Measurements from ENCODE around the gene CELF2. TPM values are rescaled to one million over a fixed set of nuclear protein-coding genes. Genes with fewer than 3 reads are reported as not detected.
"Not testable (repeated sequence)": the region's sequence is repeated elsewhere in the genome, so short reads cannot be mapped to it uniquely, and the experiment has no call there.

CELF2 gene
- total and polyA plus RNA-seq, 7 donors: 6.0 to 83.1 (median 48.9) TPM

DNA sequence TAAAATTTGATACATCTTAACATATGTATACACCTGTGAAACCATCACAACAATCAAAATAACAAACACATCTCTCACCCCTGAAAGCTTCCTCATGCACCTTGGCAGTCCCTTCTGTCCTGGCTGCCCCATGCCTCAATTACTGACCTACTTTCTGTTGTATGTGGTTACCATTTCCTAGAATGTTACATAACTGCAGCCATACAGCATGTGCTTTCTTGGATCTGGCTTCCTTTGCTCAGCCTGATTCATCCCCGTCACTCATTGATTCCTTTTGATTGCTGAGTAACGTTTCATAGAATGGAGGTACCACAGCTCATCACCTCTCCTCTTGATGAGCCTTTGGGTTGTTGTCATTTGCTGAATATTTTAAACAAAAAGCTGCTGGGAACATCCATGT lies 165.3 kb downstream of the CELF2 start:
- H3K27ac ChIP-seq: no peak overlapping the region
- WGBS, 2 donors: 72 to 84% methylated on average over 2 of the region's 2 CpGs

DNA sequence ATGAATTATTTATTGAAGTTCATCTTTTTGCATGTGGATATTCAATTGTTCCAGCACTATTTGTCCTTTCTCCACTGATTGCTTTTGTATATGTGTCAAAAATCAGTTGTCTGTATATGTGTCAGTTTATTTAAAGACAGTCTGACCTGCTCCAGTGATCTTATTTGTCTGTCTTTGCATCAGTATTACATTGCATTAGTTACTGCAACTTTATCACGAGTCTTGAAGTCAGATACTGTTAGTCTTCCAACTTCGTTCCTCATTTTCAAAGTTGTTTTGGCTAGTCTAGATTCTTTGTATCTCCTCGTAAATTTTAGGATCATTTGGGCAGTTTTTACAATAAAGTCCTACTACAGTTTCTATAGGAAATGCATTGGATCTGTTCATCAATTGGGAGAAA lies 166.4 kb downstream of the CELF2 start:
- Histone ChIP-seq H3K9me3 (no peaks in the 10 kb centered on the region), H3K36me3 (peaks cover 0 to 9% (median 0%) of the 10 kb centered on the region in 4 donors), H3K4me1 (peaks cover 0 to 29% (median 22%) of the 10 kb centered on the region in 4 donors), H3K27me3 (no peaks in the 10 kb centered on the region), H3K27ac (no peak overlapping the region), H3K4me3 (no peak overlapping the region)
- TF ChIP-seq POLR2A (IDR thresholded peaks at IDR 0.05) (no peak), EP300 (IDR thresholded peaks at IDR 0.05) (no peak), POLR2AphosphoS5 (IDR thresholded peaks at IDR 0.05) (no peak)
- TF ChIP-seq, protein P1, sequence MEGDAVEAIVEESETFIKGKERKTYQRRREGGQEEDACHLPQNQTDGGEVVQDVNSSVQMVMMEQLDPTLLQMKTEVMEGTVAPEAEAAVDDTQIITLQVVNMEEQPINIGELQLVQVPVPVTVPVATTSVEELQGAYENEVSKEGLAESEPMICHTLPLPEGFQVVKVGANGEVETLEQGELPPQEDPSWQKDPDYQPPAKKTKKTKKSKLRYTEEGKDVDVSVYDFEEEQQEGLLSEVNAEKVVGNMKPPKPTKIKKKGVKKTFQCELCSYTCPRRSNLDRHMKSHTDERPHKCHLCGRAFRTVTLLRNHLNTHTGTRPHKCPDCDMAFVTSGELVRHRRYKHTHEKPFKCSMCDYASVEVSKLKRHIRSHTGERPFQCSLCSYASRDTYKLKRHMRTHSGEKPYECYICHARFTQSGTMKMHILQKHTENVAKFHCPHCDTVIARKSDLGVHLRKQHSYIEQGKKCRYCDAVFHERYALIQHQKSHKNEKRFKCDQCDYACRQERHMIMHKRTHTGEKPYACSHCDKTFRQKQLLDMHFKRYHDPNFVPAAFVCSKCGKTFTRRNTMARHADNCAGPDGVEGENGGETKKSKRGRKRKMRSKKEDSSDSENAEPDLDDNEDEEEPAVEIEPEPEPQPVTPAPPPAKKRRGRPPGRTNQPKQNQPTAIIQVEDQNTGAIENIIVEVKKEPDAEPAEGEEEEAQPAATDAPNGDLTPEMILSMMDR (IDR thresholded peaks at IDR 0.05): no peak
- 72 to 87% methylated on average over 3 of the region's 3 CpGs for WGBS, 2 donors
- no peak for DNase-seq
- intact Hi-C loops (cut with DNase I): no loop called here

More for the DNA sequence above, 165.3 kb downstream of the CELF2 start:
- Histone ChIP-seq H3K9me3 (no peaks in the 10 kb centered on the region), H3K27me3 (no peaks in the 10 kb centered on the region), H3K36me3 (peaks cover 0 to 12% (median 0%) of the 10 kb centered on the region in 4 donors), H3K4me1 (peaks cover 0 to 21% (median 16%) of the 10 kb centered on the region in 4 donors), H3K4me3 (no peak overlapping the region)
- no peak for DNase-seq
- no peak for TF ChIP-seq POLR2A (IDR thresholded peaks at IDR 0.05)
- intact Hi-C loops (cut with DNase I): no loop called here

DNA sequence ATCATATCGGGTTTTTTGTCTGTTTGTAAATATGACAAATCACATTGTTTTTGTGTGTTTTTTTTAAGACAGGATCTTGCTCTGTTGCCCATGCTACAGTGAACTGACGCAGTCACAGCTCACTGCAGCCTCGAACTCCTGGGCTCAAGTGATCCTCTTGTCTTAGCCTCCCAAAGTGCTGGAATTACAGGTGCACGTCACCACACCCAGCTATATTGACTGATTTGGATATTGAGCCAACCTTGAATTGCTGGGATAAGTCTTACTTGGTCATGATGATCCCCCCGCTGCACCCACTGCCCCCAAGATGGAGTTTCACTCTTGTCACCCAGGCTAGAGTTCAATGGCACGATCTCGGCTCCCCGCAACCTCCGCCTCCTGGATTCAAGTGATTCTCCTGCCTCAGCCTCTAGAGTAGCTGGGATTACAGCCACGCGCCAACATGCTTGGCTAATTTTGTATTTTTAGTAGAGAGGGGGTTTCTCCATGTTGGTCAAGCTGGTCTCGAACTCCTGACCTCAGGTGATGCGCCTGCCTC lies 167.5 kb downstream of the CELF2 start:
- intact Hi-C loops (cut with DNase I); H3K36me3 ChIP-seq; H3K27ac ChIP-seq; DNase-seq; H3K4me3 ChIP-seq; H3K9me3 ChIP-seq; H3K27me3 ChIP-seq: not testable (repeated sequence)
- H3K4me1 ChIP-seq: peaks cover 0 to 40% (median 32%) of the 10 kb centered on the region in 4 donors
- 93 to 98% methylated on average over 13 of the region's 13 CpGs for WGBS, 2 donors

DNA sequence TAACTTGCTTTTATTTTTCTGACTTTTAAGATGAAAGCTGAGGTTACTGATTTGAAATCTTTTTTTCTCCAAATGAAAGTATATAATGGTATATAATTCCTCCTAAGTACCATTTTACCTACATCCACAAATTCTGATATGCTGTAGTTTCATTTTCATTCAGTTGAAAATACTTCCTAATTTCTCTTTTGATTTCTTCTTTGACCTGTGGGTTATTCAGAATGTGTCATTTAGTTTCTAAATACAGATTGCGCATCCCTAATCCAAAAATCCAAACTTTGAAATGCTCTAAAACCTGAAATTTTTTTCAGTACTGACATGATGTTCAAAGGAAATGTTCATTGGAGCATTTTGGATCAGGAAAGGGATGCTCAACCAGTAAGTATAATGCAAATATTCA lies 168.7 kb downstream of the CELF2 start:
- Histone ChIP-seq H3K27me3 (no peaks in the 10 kb centered on the region), H3K27ac (no peak overlapping the region), H3K9me3 (no peaks in the 10 kb centered on the region), H3K4me1 (peaks cover 0 to 47% (median 39%) of the 10 kb centered on the region in 4 donors), H3K4me3 (no peak overlapping the region), H3K36me3 (peaks cover 0 to 7% (median 0%) of the 10 kb centered on the region in 4 donors)
- intact Hi-C loops (cut with DNase I): no loop called here
- 82 to 92% methylated on average over 1 of the region's 1 CpG for WGBS, 2 donors
- DNase-seq: no peak
- TF ChIP-seq POLR2A (IDR thresholded peaks at IDR 0.05): no peak
- TF ChIP-seq EP300 (IDR thresholded peaks at IDR 0.05): no peak
- TF ChIP-seq, protein P1 (IDR thresholded peaks at IDR 0.05): no peak
- no peak for TF ChIP-seq POLR2AphosphoS5 (IDR thresholded peaks at IDR 0.05)

DNA sequence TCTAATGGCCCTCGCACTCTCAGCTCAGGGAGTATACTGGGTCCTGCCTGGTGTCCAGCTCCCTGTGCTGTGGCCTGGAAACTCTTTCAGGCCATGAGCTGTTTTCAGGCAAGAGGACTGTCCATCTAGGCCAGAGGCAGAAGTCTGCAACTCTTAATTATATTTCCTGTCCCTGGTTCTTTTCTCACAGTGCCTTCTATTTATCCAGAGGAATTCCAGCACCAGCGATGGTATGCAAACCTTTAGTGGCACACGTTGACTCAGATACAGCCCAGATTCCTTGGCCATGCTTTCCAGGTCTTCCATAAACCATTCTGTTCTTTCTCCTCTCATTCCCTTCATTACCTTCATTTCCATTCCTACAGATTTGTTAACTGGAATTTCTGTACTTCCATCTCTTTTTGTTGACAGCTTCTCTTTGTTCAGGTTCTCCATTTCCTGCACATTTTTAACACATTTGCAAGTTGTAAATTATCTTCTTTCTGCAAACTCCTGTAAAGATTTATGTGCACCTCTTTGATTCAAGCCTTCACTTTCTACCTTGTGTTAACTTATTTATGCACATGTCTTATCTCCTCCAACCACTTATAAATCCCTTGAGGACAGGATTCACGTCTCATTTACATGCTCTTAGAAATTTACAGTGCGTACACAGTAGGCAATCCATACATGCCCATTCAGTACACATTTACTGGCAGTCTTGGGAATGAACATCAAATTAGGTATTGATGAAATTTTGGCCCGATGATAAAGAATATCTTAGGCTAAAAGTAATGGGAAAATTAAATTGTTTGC lies 172.1 kb downstream of the CELF2 start:
- Histone ChIP-seq H3K4me3 (no peak overlapping the region), H3K27ac (peak overlapping the region; percentile 52 to 71 (median 66)), H3K36me3 (peaks cover 0 to 5% (median 0%) of the 10 kb centered on the region in 4 donors), H3K9me3 (no peaks in the 10 kb centered on the region), H3K27me3 (no peaks in the 10 kb centered on the region), H3K4me1 (peaks cover 0 to 61% (median 47%) of the 10 kb centered on the region in 4 donors)
- intact Hi-C loops (cut with DNase I): no loop called here
- TF ChIP-seq POLR2A (IDR thresholded peaks at IDR 0.05) (no peak), POLR2AphosphoS5 (IDR thresholded peaks at IDR 0.05) (peak in 2 of 4 donors; percentile 39 to 63)
- TF ChIP-seq, protein P1 (IDR thresholded peaks at IDR 0.05): no peak
- 76 to 77% methylated on average over 6 of the region's 6 CpGs for WGBS, 2 donors
- no peak for DNase-seq

Measured in sigmoid colon (tissue), 7 donors.